ENCODE measurements around the gene EWSR1. TPM values are rescaled to one million over a fixed set of nuclear protein-coding genes. Genes with fewer than 3 reads are reported as not detected.

EWSR1 gene
- total and polyA plus RNA-seq, 2 donors (not counting 3 experiments of a cell fraction or from before 2014, with no cell fraction given), result 305 to 588 TPM

GRCh38 chr22:29256606-29257325 lies 11.3 kb upstream of the EWSR1 start:
- Histone ChIP-seq H3K79me2 (ENCODE audit: control insufficient read depth, insufficient read depth, low read length) (no peaks in the 10 kb centered on the region), H3K4me2 (ENCODE audit: insufficient read depth, low read length) (no peak overlapping the region), H3K4me1 (ENCODE audit: control insufficient read depth, extremely low read depth, insufficient read depth, low read length) (no peaks in the 10 kb centered on the region), H2AFZ (ENCODE audit: low read depth, low read length) (no peak overlapping the region), H3K27ac (ENCODE audit: insufficient read depth, low read depth, low read length) (no peak overlapping the region), H3K36me3 (ENCODE audit: control insufficient read depth in 2 of 2, extremely low read depth in 1 of 2, insufficient read depth in 2 of 2, low read length in 2 of 2) (peaks cover 0 to 2% of the 10 kb centered on the region in 2 experiments), H3K4me3 (replicated peaks in 1 of 3; ENCODE audit: insufficient read depth in 1 of 3, low read depth in 1 of 3, low read length in 3 of 3) (no peak overlapping the region), H4K20me1 (replicated peaks; ENCODE audit: control insufficient read depth, extremely low read depth, insufficient read depth, low read length) (no peaks in the 10 kb centered on the region), H3K27me3 (ENCODE audit: control insufficient read depth in 2 of 2, insufficient read depth in 2 of 2, low read length in 2 of 2) (no peaks in the 10 kb centered on the region), H3K9ac (replicated peaks; ENCODE audit: extremely low read depth, insufficient read depth, low read length) (no peak overlapping the region), H3K9me1 (replicated peaks; ENCODE audit: control insufficient read depth, extremely low read depth, insufficient read depth, low read length) (no peaks in the 10 kb centered on the region), H3K9me3 (replicated peaks; ENCODE audit: control insufficient read depth, insufficient read depth, low read length) (no peaks in the 10 kb centered on the region)
- no peak for TF ChIP-seq FOS (IDR thresholded peaks at IDR 0.05; ENCODE audit: borderline replicate concordance, insufficient read depth, low read length)
- no peak for TF ChIP-seq MYC (IDR thresholded peaks at IDR 0.05; ENCODE audit: low read depth, low read length)
- TF ChIP-seq MAX (IDR thresholded peaks at IDR 0.05; ENCODE audit: insufficient read depth, insufficient read length), result no peak
- dilution Hi-C loops (cut with MboI; ENCODE audit: extremely low pct_ligation_motif_present, low sequenced_read_pairs) (no loop called here), intact Hi-C loops (cut with micrococcal nuclease) (no loop called here)
- ChIA-PET POLR2A (no interaction called here), CTCF (interaction anchor here (0.7 to 2.3 kb wide), 2 partner anchors 11 to 216 kb away, joined by 3 to 13 read pairs; no protein-coding TSS in a partner anchor)
- BruUV-seq (replicated peaks), result no TSS peak
- FAIRE-seq (no peak), DNase-seq (ENCODE audit: low read depth, low spot score) (no peak)

- no peaks in the 10 kb centered on the region for H3K79me2 ChIP-seq (ENCODE audit: control insufficient read depth, insufficient read depth, low read length)
- H4K20me1 ChIP-seq (replicated peaks; ENCODE audit: control insufficient read depth, extremely low read depth, insufficient read depth, low read length), result no peaks in the 10 kb centered on the region
- H3K36me3 ChIP-seq (ENCODE audit: control insufficient read depth in 2 of 2, extremely low read depth in 1 of 2, insufficient read depth in 2 of 2, low read length in 2 of 2), result peaks cover 0 to 2% of the 10 kb centered on the region in 2 experiments
- no peak for DNase-seq (ENCODE audit: low read depth, low spot score)
- H3K4me1 ChIP-seq (ENCODE audit: control insufficient read depth, extremely low read depth, insufficient read depth, low read length), result no peaks in the 10 kb centered on the region
- no peaks in the 10 kb centered on the region for H3K9me3 ChIP-seq (replicated peaks; ENCODE audit: control insufficient read depth, insufficient read depth, low read length)
- H3K4me3 ChIP-seq (replicated peaks in 1 of 3; ENCODE audit: insufficient read depth in 1 of 3, low read depth in 1 of 3, low read length in 3 of 3), result no peak overlapping the region
- CTCF ChIA-PET, result interaction anchor here (2.3 kb wide), 1 partner anchor 12 kb away, joined by 13 read pairs; no protein-coding TSS in a partner anchor
- dilution Hi-C loops (cut with MboI; ENCODE audit: extremely low pct_ligation_motif_present, low sequenced_read_pairs), result no loop called here
- H3K4me2 ChIP-seq (ENCODE audit: insufficient read depth, low read length), result no peak overlapping the region
- no peak for FAIRE-seq
- H3K9me1 ChIP-seq (replicated peaks; ENCODE audit: control insufficient read depth, extremely low read depth, insufficient read depth, low read length), result no peaks in the 10 kb centered on the region
- H3K27me3 ChIP-seq (ENCODE audit: control insufficient read depth in 2 of 2, insufficient read depth in 2 of 2, low read length in 2 of 2), result no peaks in the 10 kb centered on the region
- H3K27ac ChIP-seq (ENCODE audit: insufficient read depth, low read depth, low read length), result no peak overlapping the region
- BruUV-seq (replicated peaks), result no TSS peak
- POLR2A ChIA-PET, result no interaction called here
- H2AFZ ChIP-seq (ENCODE audit: low read depth, low read length), result no peak overlapping the region
- no peak overlapping the region for H3K9ac ChIP-seq (replicated peaks; ENCODE audit: extremely low read depth, insufficient read depth, low read length)
- intact Hi-C loops (cut with micrococcal nuclease), result no loop called here
- TF ChIP-seq MYC (IDR thresholded peaks at IDR 0.05; ENCODE audit: low read depth, low read length) (no peak), FOS (IDR thresholded peaks at IDR 0.05; ENCODE audit: borderline replicate concordance, insufficient read depth, low read length) (no peak)
Measured at GRCh38 chr22:29257751-29258181, 10.3 kb upstream of the EWSR1 start.

Measured in endothelial cell of umbilical vein (primary cell).